ENCODE measurements around the gene PTPN14.
"Not testable (repeated sequence)": the region's sequence is repeated elsewhere in the genome, so short reads cannot be mapped to it uniquely, and the experiment has no call there.

PTPN14 gene

GRCh38 chr1:214510914-214511638 lies 40.3 kb downstream of the PTPN14 start:
- no peak for DNase-seq (ENCODE audit: low read depth in 2 of 2)

DNA sequence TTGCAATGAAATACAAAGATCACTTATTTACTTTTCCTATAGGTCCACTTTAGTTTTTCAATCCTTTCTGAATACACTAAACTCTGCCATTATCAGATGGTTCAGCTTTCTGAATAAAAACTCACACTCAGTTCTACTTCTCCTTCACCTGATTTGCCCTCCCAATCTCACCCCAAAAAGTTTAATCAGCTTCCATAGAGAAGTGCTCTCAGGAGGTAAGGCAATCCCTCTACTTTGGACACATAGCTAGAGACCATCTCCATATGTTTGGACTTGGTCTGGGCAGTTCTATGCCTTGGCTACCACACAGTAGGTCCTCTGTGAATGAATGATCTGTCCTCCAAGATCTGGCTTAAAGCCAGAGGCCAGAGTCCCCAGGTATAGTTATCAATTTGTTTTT lies 40.9 kb downstream of the PTPN14 start:
- no peak for DNase-seq (ENCODE audit: low read depth in 2 of 2)

DNA sequence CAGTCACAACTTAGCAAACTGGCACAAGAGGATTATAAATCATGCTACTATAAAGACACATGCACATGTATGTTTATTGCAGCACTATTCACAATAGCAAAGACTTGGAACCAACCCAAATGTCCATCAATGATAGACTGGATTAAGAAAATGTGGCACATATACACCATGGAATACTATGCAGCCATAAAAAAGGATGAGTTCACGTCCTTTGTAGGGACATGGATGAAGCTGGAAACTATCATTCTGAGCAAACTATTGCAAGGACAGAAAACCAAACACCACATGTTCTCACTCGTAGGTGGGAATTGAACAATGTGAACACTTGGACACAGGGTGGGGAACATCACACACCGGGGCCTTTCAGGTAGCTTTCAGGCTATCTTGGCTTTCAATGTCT lies 41.8 kb downstream of the PTPN14 start:
- not testable (repeated sequence) for DNase-seq (ENCODE audit: low read depth in 2 of 2)

- DNase-seq (ENCODE audit: low read depth in 2 of 2), result no peak
Measured at GRCh38 chr1:214506972-214507431, 44.4 kb downstream of the PTPN14 start.

GRCh38 chr1:214505134-214505533 lies 46.3 kb downstream of the PTPN14 start:
- DNase-seq (ENCODE audit: low read depth in 2 of 2), result no peak

- DNase-seq (ENCODE audit: low read depth in 2 of 2), result no peak
Measured at GRCh38 chr1:214504330-214504729, 47.1 kb downstream of the PTPN14 start.

DNA sequence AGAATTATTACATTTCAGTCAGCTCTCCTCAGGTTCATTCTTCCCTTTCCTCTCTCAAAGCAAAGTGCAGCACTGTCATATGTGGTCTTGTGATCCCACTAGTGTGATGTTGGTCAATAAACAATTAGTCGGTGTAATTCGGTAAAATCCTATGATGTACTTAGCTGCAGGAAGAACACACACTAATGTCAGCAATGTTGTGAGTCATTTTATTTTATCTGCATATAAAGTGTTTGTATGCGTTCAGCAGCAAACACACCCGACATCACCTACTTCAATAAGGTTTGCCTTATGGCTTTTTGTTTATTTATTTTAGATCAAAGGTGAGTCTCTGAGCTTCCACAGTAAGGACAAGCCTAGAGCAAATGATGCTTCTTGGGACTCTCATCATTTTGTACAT lies 47.8 kb downstream of the PTPN14 start:
- DNase-seq (ENCODE audit: low read depth in 2 of 2), result no peak

GRCh38 chr1:214500340-214501055 lies 50.9 kb downstream of the PTPN14 start:
- no peak for DNase-seq (ENCODE audit: low read depth in 2 of 2)

DNA sequence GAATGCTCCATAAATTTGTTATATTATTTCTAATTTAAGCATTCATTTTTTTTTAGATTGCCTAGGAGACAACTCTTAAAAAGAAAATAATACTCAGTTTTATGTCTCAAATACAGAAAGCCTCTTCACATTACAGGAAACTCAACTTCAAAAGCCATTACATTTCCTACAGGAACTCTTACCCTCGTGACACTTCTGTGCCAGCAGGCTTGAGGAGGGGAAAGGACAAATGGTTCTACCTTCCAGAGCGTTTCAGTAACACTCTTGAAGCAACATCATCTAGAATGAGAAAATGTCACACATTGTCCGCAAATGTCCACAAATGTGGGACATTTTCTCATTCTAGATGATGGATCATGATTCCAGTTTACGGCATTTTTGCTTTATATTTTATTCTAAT lies 51.7 kb downstream of the PTPN14 start:
- DNase-seq (ENCODE audit: low read depth in 2 of 2), result no peak

DNA sequence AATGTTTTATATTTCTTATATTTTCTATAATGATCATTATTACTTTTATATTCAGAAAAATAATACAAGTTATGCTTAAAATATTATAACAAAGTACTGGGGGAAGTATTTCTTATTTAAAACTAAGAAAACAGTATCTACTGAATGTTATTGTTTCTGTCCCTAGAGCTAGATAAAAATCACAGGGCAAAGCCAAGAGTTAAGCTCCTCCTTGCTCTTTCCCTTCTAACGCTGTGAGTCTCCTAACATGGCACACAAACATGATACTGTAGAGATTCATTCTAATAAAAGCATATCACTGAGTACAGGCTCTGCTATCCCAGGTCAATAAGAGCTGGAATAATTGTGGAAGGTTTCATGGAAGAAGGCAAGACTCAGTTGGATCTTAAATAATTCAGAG lies 53.4 kb downstream of the PTPN14 start:
- DNase-seq (ENCODE audit: low read depth in 2 of 2), result no peak

GRCh38 chr1:214496126-214496525 lies 55.3 kb downstream of the PTPN14 start:
- no peak for DNase-seq (ENCODE audit: low read depth in 2 of 2)

- no peak for DNase-seq (ENCODE audit: low read depth in 2 of 2)
Measured at GRCh38 chr1:214494706-214495105, 56.7 kb downstream of the PTPN14 start.

GRCh38 chr1:214494179-214494578 lies 57.2 kb downstream of the PTPN14 start:
- not testable (repeated sequence) for DNase-seq (ENCODE audit: low read depth in 2 of 2)

DNA sequence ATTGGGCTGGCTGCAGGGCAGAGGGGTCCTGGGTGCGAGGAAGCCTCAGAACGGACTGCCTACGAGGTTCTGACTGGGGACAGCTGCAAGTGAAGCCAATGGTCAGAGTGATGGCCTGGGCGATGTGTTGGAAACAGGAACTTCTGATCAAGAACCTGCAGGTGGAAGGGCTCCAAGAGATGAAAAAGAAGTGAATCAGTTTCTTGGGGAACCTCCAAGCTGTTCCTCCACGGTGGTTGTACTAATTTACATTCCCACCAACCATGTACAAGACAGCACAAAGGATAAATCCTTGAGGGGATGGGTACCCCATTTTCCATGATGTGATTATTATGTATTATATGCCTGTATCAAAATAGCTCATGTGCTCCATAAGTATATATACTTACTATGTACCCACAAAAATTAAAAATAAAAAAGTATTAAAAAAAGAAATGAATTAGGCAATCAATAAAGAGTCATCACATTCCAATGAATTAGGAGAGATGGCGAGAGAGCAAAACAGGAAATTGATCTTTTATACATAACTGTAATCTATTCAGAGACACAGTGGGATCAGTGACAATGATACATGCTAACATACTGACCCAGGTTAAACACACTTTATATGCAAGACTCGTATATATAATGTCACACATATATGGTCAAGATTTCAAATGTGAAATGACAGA lies 58.1 kb downstream of the PTPN14 start:
- DNase-seq (ENCODE audit: low read depth in 2 of 2), result no peak

- DNase-seq (ENCODE audit: low read depth in 2 of 2), result no peak
Measured at GRCh38 chr1:214492401-214493075, 58.9 kb downstream of the PTPN14 start.

DNA sequence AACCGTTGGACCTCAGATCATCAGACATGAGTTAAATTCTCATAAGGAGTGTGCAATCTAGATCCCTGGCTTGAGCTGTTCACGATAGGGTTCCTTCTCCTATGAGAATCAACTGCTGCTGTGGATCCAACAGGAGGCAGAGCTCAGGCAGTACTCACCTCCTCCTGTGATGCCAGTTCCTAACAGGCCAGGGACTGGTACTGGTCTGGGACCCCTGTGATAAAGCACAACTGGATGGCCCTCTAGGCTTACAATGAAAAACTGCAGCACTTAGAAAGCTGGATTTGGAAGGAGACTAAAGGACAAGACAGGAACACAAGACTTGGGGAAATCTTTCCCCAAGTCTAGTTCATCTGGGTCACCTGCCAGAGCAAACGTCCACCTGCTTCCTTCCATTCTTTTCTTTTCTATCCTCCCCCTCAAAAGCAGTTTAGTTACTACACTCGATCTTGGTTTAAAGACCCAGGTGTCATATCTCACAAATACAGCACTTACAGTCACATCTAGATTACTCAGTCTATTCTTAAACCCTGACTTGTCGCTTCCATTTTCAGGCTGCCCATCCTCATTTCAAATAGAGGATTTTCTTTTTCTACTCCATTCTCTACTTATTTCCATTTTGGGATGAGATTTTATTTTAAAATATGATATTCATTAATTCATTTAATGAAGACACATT lies 59.8 kb downstream of the PTPN14 start:
- no peak for DNase-seq (ENCODE audit: low read depth in 2 of 2)

DNA sequence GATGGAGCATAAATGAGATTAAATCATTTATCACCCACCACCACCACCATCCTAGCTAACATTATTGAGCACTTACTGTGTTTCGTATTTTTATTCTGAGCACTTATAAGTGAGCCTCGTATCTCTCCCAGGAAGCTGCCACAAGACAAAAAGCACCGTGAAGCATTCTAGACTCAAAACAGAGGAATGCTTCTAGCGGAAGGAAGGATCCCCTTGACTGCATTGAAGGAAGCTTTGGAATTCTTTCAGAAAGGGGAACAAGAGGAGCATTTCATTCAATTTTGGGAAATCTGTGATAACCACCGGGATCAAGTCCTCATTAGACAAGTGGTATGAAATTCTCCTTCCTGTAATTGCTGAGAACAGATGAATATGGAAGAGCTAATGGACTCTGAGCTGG lies 66.3 kb downstream of the PTPN14 start:
- DNase-seq (ENCODE audit: low read depth in 2 of 2), result no peak

DNA sequence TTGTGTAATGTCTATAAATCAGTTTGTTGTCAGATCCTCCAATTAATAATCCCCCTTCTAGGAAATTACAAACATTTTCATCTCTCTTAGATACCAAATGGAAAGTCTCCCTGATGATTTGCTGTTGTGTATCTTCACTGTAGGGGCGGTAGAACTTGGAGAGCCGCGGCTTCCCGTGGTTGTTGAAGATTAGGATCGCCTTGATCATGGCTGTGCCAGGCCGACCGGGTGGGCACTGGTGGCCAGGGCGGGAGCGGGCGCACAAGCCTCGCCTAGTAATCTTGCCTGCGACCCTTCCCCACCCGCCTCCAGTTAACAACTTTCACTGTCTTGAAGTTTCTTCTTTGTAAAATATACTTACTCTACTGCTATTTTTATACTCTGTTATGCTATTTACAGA lies 68.2 kb downstream of the PTPN14 start:
- DNase-seq (ENCODE audit: low read depth in 2 of 2), result not testable (repeated sequence)

GRCh38 chr1:214481983-214482634 lies 69.3 kb downstream of the PTPN14 start:
- not testable (repeated sequence) for DNase-seq (ENCODE audit: low read depth in 2 of 2)

DNA sequence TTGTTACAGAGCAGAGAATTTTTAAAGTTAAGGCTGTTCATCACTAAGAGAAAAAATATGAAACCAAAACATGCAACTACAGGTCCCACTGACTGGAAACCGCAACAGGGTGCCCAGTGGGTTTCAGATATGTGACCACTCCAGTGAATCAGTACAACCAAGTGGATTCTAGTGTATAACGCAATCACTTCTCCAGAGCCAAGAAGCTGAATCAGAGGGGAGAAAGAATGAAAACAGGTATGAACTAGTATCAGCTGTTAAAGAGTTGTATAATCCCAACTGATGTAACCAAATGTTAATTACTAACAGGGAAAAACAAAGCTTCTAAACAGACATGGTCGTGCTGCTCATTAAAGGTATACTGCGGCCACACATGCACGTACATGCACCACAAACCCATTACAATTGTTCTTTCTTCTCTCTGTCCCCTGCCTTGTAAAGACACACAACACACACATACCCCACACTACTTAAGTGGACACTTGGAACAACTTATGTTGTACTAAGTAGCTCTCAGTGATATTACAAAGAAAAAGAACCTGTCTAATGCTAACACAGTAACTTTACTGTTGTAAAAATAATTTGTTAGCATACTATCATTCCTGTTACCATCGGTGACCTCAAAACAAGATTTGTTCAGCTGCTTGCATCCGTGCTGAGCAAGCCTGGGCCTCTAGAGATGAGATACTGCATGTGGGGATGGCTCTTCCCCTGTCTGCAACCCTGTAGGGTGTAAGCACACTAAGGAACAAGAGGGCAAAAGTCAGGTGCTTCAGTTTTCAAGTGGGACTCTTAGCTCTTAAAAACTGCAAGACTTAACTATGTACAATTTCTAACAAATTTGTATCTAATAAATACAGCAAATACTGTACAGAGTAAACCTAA lies 74.2 kb downstream of the PTPN14 start:
- DNase-seq (ENCODE audit: low read depth in 2 of 2), result no peak

Data from stimulated activated CD8-positive, alpha-beta memory T cell treated with anti-CD3 and anti-CD28 coated beads, Interleukin-15, amount 100 ng/mL, for 4 hours (primary cell).